Esophagus squamous epithelium (tissue), 5 donors: Measurements from ENCODE around the gene TRAF3IP1. TPM values are rescaled to one million over a fixed set of nuclear protein-coding genes. Genes with fewer than 3 reads are reported as not detected.

ENCODE experiments used
- DNase-seq: peaks from one replicate; lab custom pipeline; 2025; lab: John Stamatoyannopoulos, UW
- H3K27ac ChIP-seq, 4 donors: fragments of 200-600 bp; sonication (generic); one replicate each; pipeline ENCODE4 v1.5.1; 2016 to 2019; ENCODE audit warnings: mild to moderate bottlenecking in 1 of 4
- H3K27me3 ChIP-seq, 4 donors: fragments of 200-600 bp; sonication (generic); 1 replicate in 3 of 4; 2 replicates in 1 of 4; pipeline versions ENCODE4 v1.5.1 to v1.6.0; 2017 to 2021; ENCODE audit warnings: antibody characterized with exemption in 1 of 4
- H3K36me3 ChIP-seq, 3 donors: fragments of 200-600 bp; sonication (generic); one replicate each; pipeline ENCODE4 v1.5.1; 2016 to 2019
- H3K4me1 ChIP-seq, 3 donors: fragments of 200-600 bp; sonication (generic); one replicate each; pipeline ENCODE4 v1.5.1; 2017 to 2019
- H3K4me3 ChIP-seq, 4 donors: fragments of 200-600 bp; sonication (generic); 1 replicate in 3 of 4; 2 replicates in 1 of 4; pipeline ENCODE4 v1.5.1; 2016 to 2019; ENCODE audit warnings: mild to moderate bottlenecking in 2 of 4, moderate library complexity in 1 of 4
- H3K9me3 ChIP-seq, 3 donors: fragments of 200-600 bp; sonication (generic); one replicate each; pipeline ENCODE4 v1.5.1; 2016 to 2019
- POLR2A ChIP-seq, 4 donors: fragments of 450-650 bp; IDR thresholded peaks; one replicate each; pipeline ENCODE4 v1.6.1; 2017; ENCODE audit warnings: antibody characterized with exemption in 4 of 4, mild to moderate bottlenecking in 4 of 4, moderate library complexity in 3 of 4
- WGBS, 2 donors: methylation state at CpG; one replicate each; pipeline ENCODE4 v1.1.5; 2018; 5-methylcytosine and 5-hydroxymethylcytosine counted together
- intact Hi-C: fragments of 100-400 bp; cut with DNase I; formaldehyde crosslinking; loops from one replicate; pipeline ENCODE4 v1.15.0; 2022
- total RNA-seq, 4 donors: library from RNA; depleted of rRNA; stranded (reverse); fragments of >200 nt; gene quantifications; one replicate each; pipeline ENCODE4 v1.1.0, GENCODE V29; 2016
- TF ChIP-seq, protein P1 (sequence below), 6 experiments: fragments of 450-650 bp in 4 of 6; fragments of 200-600 bp in 2 of 6; sonication (generic) in 2 of 6; IDR thresholded peaks; one replicate each; pipeline ENCODE4 v1.5.1; 2016 to 2019; ENCODE audit warnings: antibody characterized with exemption in 6 of 6, mild to moderate bottlenecking in 4 of 6, moderate library complexity in 4 of 6
- donor health status: DM: yes; HTN: yes; CAD: no.

TRAF3IP1 gene
- total RNA-seq, 4 donors from 2014 or later: 5.4 to 13.5 (median 9.8) TPM

DNA sequence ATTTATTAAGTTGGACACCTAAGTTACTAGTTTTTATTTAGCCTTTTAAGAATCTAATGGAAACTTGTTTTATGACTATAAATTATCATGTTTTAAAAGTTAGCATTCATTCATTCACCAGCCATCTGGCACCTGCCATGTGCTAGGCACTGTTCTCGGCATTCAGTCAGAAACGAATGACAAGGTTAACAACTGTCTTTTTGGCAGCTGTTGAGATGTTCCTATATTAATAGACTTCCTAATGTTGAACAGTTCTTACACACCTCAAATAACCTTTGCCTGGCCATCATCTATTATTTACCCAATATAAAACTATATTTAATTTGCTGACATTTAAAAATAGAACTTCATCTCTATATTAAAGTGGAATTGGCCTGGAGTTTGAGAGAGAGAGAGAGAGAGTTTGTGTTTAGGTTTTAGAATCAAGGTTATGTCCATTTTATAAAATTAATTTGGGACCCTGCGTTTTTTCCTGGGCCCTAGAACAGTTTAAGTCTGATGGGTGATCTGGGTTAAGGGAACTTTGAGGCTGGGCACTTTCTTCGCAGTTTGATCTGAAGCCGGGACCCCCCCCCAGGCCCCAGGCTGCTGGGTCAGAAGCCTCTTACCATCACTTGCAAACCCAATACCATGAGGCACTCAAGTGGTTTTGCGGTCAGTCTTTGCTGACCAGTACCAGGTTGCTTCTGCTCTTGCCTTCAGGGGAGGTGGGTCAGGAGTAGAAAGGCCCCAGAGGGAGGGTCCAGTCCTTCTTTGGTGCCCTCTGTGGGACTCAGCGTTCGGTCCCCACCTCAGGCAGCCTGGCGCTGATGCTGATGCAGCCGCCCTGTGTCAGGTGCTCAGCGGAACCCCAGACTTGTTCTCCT, 58.1 kb downstream of the TRAF3IP1 start:
- Histone ChIP-seq H3K4me3 (no peak overlapping the region), H3K9me3 (no peaks in the 10 kb centered on the region), H3K4me1 (peaks cover 5 to 29% (median 13%) of the 10 kb centered on the region in 3 donors), H3K27ac (no peak overlapping the region), H3K27me3 (no peaks in the 10 kb centered on the region), H3K36me3 (peaks cover 0 to 15% (median 0%) of the 10 kb centered on the region in 3 donors)
- intact Hi-C loops: no loop called here
- TF ChIP-seq POLR2A (IDR thresholded peaks at IDR 0.05): no peak
- TF ChIP-seq, protein P1, sequence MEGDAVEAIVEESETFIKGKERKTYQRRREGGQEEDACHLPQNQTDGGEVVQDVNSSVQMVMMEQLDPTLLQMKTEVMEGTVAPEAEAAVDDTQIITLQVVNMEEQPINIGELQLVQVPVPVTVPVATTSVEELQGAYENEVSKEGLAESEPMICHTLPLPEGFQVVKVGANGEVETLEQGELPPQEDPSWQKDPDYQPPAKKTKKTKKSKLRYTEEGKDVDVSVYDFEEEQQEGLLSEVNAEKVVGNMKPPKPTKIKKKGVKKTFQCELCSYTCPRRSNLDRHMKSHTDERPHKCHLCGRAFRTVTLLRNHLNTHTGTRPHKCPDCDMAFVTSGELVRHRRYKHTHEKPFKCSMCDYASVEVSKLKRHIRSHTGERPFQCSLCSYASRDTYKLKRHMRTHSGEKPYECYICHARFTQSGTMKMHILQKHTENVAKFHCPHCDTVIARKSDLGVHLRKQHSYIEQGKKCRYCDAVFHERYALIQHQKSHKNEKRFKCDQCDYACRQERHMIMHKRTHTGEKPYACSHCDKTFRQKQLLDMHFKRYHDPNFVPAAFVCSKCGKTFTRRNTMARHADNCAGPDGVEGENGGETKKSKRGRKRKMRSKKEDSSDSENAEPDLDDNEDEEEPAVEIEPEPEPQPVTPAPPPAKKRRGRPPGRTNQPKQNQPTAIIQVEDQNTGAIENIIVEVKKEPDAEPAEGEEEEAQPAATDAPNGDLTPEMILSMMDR (IDR thresholded peaks at IDR 0.05): no peak
- DNase-seq: no peak
- WGBS, 2 donors: 89 to 91% methylated on average over 11 of the region's 11 CpGs

DNA sequence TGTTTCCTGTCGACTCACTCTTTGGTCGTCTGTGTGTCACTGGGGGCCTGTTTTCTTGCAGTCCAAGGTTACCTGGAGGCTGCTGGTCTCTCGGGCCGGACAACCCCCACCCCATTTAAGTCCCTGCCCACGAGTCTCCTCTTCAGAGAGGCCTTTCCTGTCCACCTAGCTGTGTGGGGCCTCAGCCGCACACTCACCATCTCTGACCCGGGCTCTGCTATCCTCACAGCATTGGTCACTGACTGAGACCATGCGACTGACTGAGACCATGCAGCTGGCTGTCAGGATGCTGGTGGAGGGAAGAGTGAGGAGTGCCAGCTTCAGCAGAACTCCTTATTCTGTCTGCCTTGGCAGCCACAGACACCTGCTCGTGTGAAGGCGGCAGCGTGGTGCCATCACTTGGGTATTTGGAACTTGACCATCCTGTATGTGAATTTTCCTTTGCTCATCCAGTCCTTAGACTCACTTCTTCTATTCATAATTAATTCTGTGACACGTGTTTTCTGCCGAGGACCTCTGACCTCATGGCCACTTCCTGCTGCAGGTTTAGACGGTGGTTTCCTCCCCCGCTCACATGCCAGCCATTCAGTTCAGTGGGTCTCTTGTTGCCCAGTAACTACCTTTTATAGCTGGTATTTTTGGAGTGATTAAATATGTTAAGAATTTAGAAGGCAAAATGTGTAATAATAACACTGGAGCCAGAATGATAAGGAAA, 58.9 kb downstream of the TRAF3IP1 start:
- peaks cover 5 to 29% (median 13%) of the 10 kb centered on the region in 3 donors for H3K4me1 ChIP-seq
- H3K27ac ChIP-seq: no peak overlapping the region
- H3K27me3 ChIP-seq: no peaks in the 10 kb centered on the region
- H3K4me3 ChIP-seq: no peak overlapping the region
- 71 to 80% methylated on average over 13 to 15 of the region's 15 CpGs for WGBS, 2 donors
- DNase-seq: no peak
- H3K9me3 ChIP-seq: no peaks in the 10 kb centered on the region
- TF ChIP-seq POLR2A (IDR thresholded peaks at IDR 0.05): no peak
- TF ChIP-seq, protein P1 (IDR thresholded peaks at IDR 0.05): no peak
- peaks cover 0 to 16% (median 0%) of the 10 kb centered on the region in 3 donors for H3K36me3 ChIP-seq
- intact Hi-C loops: no loop called here

DNA sequence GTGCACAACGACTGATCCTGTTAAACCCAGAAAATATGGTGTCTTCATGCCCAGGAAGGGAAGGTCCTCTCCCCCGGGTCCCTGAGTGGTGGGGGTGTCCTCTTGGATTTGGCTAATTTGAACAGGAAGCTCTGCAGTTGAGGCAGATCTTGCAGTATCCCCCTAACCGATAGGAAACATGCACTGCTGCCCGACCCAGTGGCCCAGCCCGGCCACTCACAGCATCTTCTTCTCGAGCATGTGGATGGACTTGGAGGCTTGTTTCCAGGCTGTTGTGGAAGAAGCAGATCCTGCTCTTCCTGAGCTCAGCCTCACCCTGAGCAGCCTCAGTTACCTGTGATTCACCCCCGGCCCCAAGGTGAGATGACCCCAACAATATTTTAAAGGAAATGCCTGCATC, 60.0 kb downstream of the TRAF3IP1 start:
- H3K27me3 ChIP-seq: no peaks in the 10 kb centered on the region
- H3K27ac ChIP-seq: peak overlapping the region in 1 of 4 donors; percentile 29
- no peaks in the 10 kb centered on the region for H3K9me3 ChIP-seq
- H3K36me3 ChIP-seq: peaks cover 0 to 16% (median 0%) of the 10 kb centered on the region in 3 donors
- no peak overlapping the region for H3K4me3 ChIP-seq
- 50 to 100% methylated on average over 1 to 2 of the region's 7 CpGs for WGBS, 2 donors
- TF ChIP-seq, protein P1 (IDR thresholded peaks at IDR 0.05): no peak
- no peak for TF ChIP-seq POLR2A (IDR thresholded peaks at IDR 0.05)
- H3K4me1 ChIP-seq: peaks cover 5 to 29% (median 13%) of the 10 kb centered on the region in 3 donors
- no peak for DNase-seq
- intact Hi-C loops: no loop called here

DNA sequence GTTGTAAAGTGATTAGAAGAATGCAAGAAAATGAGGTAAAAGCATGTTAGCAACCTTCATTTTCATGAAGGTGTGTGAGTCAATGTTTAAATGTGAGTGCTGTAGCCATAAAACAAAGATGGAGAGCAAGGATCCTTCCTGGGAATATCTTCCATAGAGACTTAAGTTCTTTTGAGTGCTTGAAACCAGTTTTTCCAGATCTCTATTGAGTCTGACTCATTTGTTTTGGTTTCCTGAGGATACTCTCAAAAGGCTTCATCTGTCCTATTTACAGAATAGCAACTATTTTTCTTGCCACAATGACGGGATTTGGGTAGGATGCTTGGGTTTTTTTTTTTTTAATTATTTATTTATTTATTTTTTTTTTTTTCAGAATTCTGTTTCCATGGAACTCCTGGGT, 60.5 kb downstream of the TRAF3IP1 start:
- intact Hi-C loops: no loop called here
- H3K4me3 ChIP-seq: no peak overlapping the region
- DNase-seq: no peak
- peaks cover 5 to 29% (median 13%) of the 10 kb centered on the region in 3 donors for H3K4me1 ChIP-seq
- peaks cover 0 to 16% (median 0%) of the 10 kb centered on the region in 3 donors for H3K36me3 ChIP-seq
- WGBS, 2 donors: 14% methylated on average over 1 of the region's 1 CpG
- no peaks in the 10 kb centered on the region for H3K27me3 ChIP-seq
- peak overlapping the region in 1 of 4 donors; percentile 29 for H3K27ac ChIP-seq
- H3K9me3 ChIP-seq: no peaks in the 10 kb centered on the region
- TF ChIP-seq POLR2A (IDR thresholded peaks at IDR 0.05): no peak
- TF ChIP-seq, protein P1 (IDR thresholded peaks at IDR 0.05): no peak
